GM12878 (cell line): ENCODE results near the gene SPAG7. TPM values are rescaled to one million over a fixed set of nuclear protein-coding genes. Genes with fewer than 3 reads are reported as not detected.

ENCODE experiments used
- BCLAF1 ChIP-seq: fragments of 450-650 bp; IDR thresholded peaks from 2 replicates; pipeline ENCODE4 v1.6.1; 2017; ENCODE audit warnings: antibody characterized with exemption, mild to moderate bottlenecking, moderate library complexity
- CBX3 ChIP-seq: fragments of 200-600 bp; sonication (generic); IDR thresholded peaks from 2 replicates; pipeline ENCODE4 v1.6.1; 2016; ENCODE audit warnings: low read depth, borderline replicate concordance
- CBX5 ChIP-seq: sonication (generic); IDR thresholded peaks from 2 replicates; pipeline ENCODE4 v1.6.1; 2016; ENCODE audit warnings: low read depth, moderate library complexity, mild to moderate bottlenecking, inconsistent platforms
- DPF2 ChIP-seq: fragments of 450-650 bp; IDR thresholded peaks from 2 replicates; pipeline ENCODE4 v1.6.1; 2017; ENCODE audit warnings: mild to moderate bottlenecking
- EGR1 ChIP-seq, 2 experiments: IDR thresholded peaks; 1 replicate in 1 of 2; 2 replicates in 1 of 2; pipeline ENCODE4 v1.6.1; 2011 to 2012; ENCODE audit warnings: low read depth in 2 of 2, low read length in 2 of 2, borderline replicate concordance in 1 of 2, mild to moderate bottlenecking in 1 of 2, moderate library complexity in 1 of 2
- ESRRA ChIP-seq: IDR thresholded peaks from 2 replicates; pipeline ENCODE4 v1.6.1; 2012; ENCODE audit warnings: mild to moderate bottlenecking, low read length, improper control_type of control experiment
- EZH2 ChIP-seq: IDR thresholded peaks from 2 replicates; pipeline ENCODE4 v1.6.1; 2012; ENCODE audit warnings: low read depth, mild to moderate bottlenecking, control low read depth, inconsistent platforms, low read length, borderline replicate concordance; ENCODE audit not compliant: control insufficient read depth
- HDAC2 ChIP-seq: fragments of 200-600 bp; sonication (generic); IDR thresholded peaks from 2 replicates; pipeline ENCODE4 v1.6.1; 2017
- HDGF ChIP-seq: fragments of 450-650 bp; IDR thresholded peaks from 2 replicates; pipeline ENCODE4 v1.6.1; 2016; ENCODE audit warnings: antibody characterized with exemption
- IKZF2 ChIP-seq, 2 experiments: fragments of 450-650 bp; IDR thresholded peaks; 2 replicates each; pipeline ENCODE4 v1.6.1; 2017; ENCODE audit warnings: mild to moderate bottlenecking in 2 of 2, moderate library complexity in 2 of 2
- NKRF ChIP-seq: fragments of 450-650 bp; conservative IDR thresholded peaks from 2 replicates; pipeline ENCODE4 v1.6.1; 2017; ENCODE audit warnings: mild to moderate bottlenecking, moderate library complexity
- NRF1 ChIP-seq: conservative IDR thresholded peaks from 2 replicates; pipeline ENCODE4 v1.6.1; 2011; ENCODE audit warnings: mild to moderate bottlenecking, low read depth, low read length, improper control_type of control experiment
- PAX8 ChIP-seq: fragments of 450-650 bp; IDR thresholded peaks from 2 replicates; pipeline ENCODE4 v1.6.1; 2017; ENCODE audit warnings: mild to moderate bottlenecking, moderate library complexity
- RCOR1 ChIP-seq: conservative IDR thresholded peaks from 2 replicates; pipeline ENCODE4 v1.6.1; 2012; ENCODE audit warnings: low read depth, low read length, improper control_type of control experiment
- REST ChIP-seq: IDR thresholded peaks from 2 replicates; pipeline ENCODE4 v1.6.1; 2012; ENCODE audit warnings: mild to moderate bottlenecking, low read depth, low read length
- STAT3 ChIP-seq: IDR thresholded peaks from 2 replicates; pipeline ENCODE4 v1.6.1; 2011; ENCODE audit warnings: low read depth, low read length, improper control_type of control experiment
- TARDBP ChIP-seq: IDR thresholded peaks from 2 replicates; pipeline ENCODE4 v1.6.1; 2016; ENCODE audit warnings: borderline replicate concordance
- TBL1XR1 ChIP-seq: IDR thresholded peaks from 2 replicates; pipeline ENCODE4 v1.6.1; 2012; ENCODE audit warnings: low read depth, low read length, improper control_type of control experiment
- WRNIP1 ChIP-seq: IDR thresholded peaks from 2 replicates; pipeline ENCODE4 v1.6.1; 2011; ENCODE audit warnings: low read depth, low read length, improper control_type of control experiment, borderline replicate concordance
- ZNF207 ChIP-seq: fragments of 450-650 bp; IDR thresholded peaks from 2 replicates; pipeline ENCODE4 v1.6.1; 2014; ENCODE audit warnings: antibody characterized with exemption, mild to moderate bottlenecking, borderline replicate concordance
- polyA plus RNA-seq, 11 experiments: library from polyadenylated mRNA; depleted of rRNA in 4 of 11; unstranded in 6 of 11; stranded (reverse) in 5 of 11; fragments of >200 nt; fragmentation: Nextera tagmentation in 4 of 11; fragmentation: Illumina TruSeq in 1 of 11; extraction: Ambion mirVana in 4 of 11; extraction: Trizol in 1 of 11; gene quantifications; 1 replicate in 1 of 11; 2 replicates in 10 of 11; pipeline versions ENCODE4 v1.2.1 to v1.2.3, GENCODE V29; 2011 to 2016; ENCODE audit warnings: inconsistent platforms in 2 of 11, missing spikeins in 2 of 11, low read depth in 1 of 11
- total RNA-seq, 4 experiments: library from RNA; depleted of rRNA in 3 of 4; stranded (reverse); fragments of >200 nt in 3 of 4; fragmentation: Illumina TruSeq in 1 of 4; extraction: Trizol in 1 of 4; gene quantifications; 2 replicates each; pipeline versions ENCODE4 v1.2.1 to v1.2.3, GENCODE V29; 2013 to 2021

The SPAG7 gene
- total and polyA plus RNA-seq, 10 of the 15 experiments (the other 5 are each of a cell fraction or from before 2014, with no cell fraction given), result 7.9 to 146 (median 88.7) TPM

- peak; percentile 90 for TF ChIP-seq NKRF
- no peak; the same call in 1 of the 2 replicates for TF ChIP-seq PAX8
- TF ChIP-seq DPF2, result no peak; the same call in none of the 2 replicates
- no peak for TF ChIP-seq HDAC2
- TF ChIP-seq RCOR1, result peak; percentile 19; the same call in 1 of the 2 replicates
- TF ChIP-seq BCLAF1, result no peak
- TF ChIP-seq CBX3, result no peak
- no peak for TF ChIP-seq ESRRA
- peak; percentile 10 to 92 for TF ChIP-seq EGR1 (IDR thresholded peaks at IDR 0.05; ENCODE audit: borderline replicate concordance in 1 of 2, low read depth in 2 of 2, low read length in 2 of 2)
- TF ChIP-seq IKZF2 (IDR thresholded peaks at IDR 0.05), result peak; percentile 54 to 58; a peak in 3 of 4 replicates
- TF ChIP-seq TARDBP, result no peak
- TF ChIP-seq NRF1, result no peak
- TF ChIP-seq TBL1XR1, result 0 out of 2 replicates have a peak, but pooled peaks have one; percentile 45
- no peak for TF ChIP-seq EZH2
- no peak for TF ChIP-seq STAT3
- no peak for TF ChIP-seq CBX5
- no peak for TF ChIP-seq REST
- TF ChIP-seq ZNF207, result peak; percentile 44; the same call in 1 of the 2 replicates
- TF ChIP-seq WRNIP1, result 0 out of 2 replicates have a peak, but pooled peaks have one; percentile 67
- TF ChIP-seq HDGF, result peak; percentile 81; the same call in 1 of the 2 replicates
Measured at GRCh38 chr17:4967539-4968485, at the start of gene SPAG7 (continued).
